ENCODE results near the gene CDPF1. TPM values are rescaled to one million over a fixed set of nuclear protein-coding genes. Genes with fewer than 3 reads are reported as not detected.

The CDPF1 gene
- total and polyA plus RNA-seq, 2 experiments from 2014 or later = 10.1 to 14.5 TPM

- Mint-ChIP-seq H3K27ac (no peak overlapping the region), H3K27me3 (ENCODE audit: insufficient read depth, low read depth, poor library complexity) (peaks cover 39% of the 10 kb centered on the region), H3K4me3 (no peak overlapping the region), H3K9me3 (peaks cover 37% of the 10 kb centered on the region), H3K4me1 (no peaks in the 10 kb centered on the region), H3K36me3 (ENCODE audit: low read depth) (peaks cover 16% of the 10 kb centered on the region)
- no peak overlapping the region for H2AFZ ChIP-seq
- no peaks in the 10 kb centered on the region for H4K20me1 ChIP-seq (replicated peaks; ENCODE audit: insufficient read depth)
- DNase-seq (ENCODE audit: low spot score) = no peak
- 0 out of 2 replicates have a peak, but pooled peaks cover 3% of the 10 kb centered on the region for H3F3A ChIP-seq (replicated peaks; ENCODE audit: low read depth)
- H3K4me2 ChIP-seq = no peak overlapping the region
- H3K4me1 ChIP-seq (ENCODE audit: insufficient read depth) = no peaks in the 10 kb centered on the region
- no peaks in the 10 kb centered on the region for H3K79me2 ChIP-seq (replicated peaks; ENCODE audit: insufficient read depth)
- no peak for ATAC-seq
- H3K9me2 ChIP-seq (ENCODE audit: insufficient read depth) = no peaks in the 10 kb centered on the region; the same call in 1 of the 2 replicates
- TF ChIP-seq STAT1 (IDR thresholded peaks at IDR 0.05; ENCODE audit: unreplicated experiment) = no peak
- TF ChIP-seq JUNB (IDR thresholded peaks at IDR 0.05; ENCODE audit: unreplicated experiment) = no peak
- no peak for TF ChIP-seq EZH2 (IDR thresholded peaks at IDR 0.05; ENCODE audit: low read depth, unreplicated experiment)
- TF ChIP-seq ZNF462 (CRISPR knock-in tag; IDR thresholded peaks at IDR 0.05) = no peak
- no peak for TF ChIP-seq POLR2AphosphoS5 (IDR thresholded peaks at IDR 0.05; ENCODE audit: low read depth)
- no peak for TF ChIP-seq EZH2phosphoT487 (IDR thresholded peaks at IDR 0.05; ENCODE audit: unreplicated experiment)
- no peak for TF ChIP-seq NANOG (IDR thresholded peaks at IDR 0.05; ENCODE audit: borderline replicate concordance)
- TF ChIP-seq, protein P1, sequence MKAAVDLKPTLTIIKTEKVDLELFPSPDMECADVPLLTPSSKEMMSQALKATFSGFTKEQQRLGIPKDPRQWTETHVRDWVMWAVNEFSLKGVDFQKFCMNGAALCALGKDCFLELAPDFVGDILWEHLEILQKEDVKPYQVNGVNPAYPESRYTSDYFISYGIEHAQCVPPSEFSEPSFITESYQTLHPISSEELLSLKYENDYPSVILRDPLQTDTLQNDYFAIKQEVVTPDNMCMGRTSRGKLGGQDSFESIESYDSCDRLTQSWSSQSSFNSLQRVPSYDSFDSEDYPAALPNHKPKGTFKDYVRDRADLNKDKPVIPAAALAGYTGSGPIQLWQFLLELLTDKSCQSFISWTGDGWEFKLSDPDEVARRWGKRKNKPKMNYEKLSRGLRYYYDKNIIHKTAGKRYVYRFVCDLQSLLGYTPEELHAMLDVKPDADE (IDR thresholded peaks at IDR 0.05) = no peak
- no peak overlapping the region for H3K4me3 ChIP-seq
- H3K36me3 ChIP-seq (ENCODE audit: insufficient read depth) = no peaks in the 10 kb centered on the region
- no peak overlapping the region for H3K27ac ChIP-seq (ENCODE audit: low read depth)
- H3K27me3 ChIP-seq (ENCODE audit: insufficient read depth) = peaks cover 47% of the 10 kb centered on the region
Observed at GRCh38 chr22:46259374-46259773, 9.3 kb upstream of the CDPF1 start.

Data from GM23338 (cell line).